Spleen (tissue), 7 donors: Measurements from ENCODE around the gene RPS6KC1.

Experiments used
- POLR2AphosphoS5 ChIP-seq, 3 donors: sonication (generic); formaldehyde crosslinking; IDR thresholded peaks; one replicate each; pipeline ENCODE4 v1.5.1; 2017; ENCODE audit warnings: antibody characterized with exemption in 3 of 3
- TF ChIP-seq, protein P1 (sequence below), 11 experiments: fragments of 200-600 bp in 7 of 11; fragments of 450-650 bp in 4 of 11; sonication (generic) in 4 of 11; IDR thresholded peaks in 8 of 11; conservative IDR thresholded peaks in 3 of 11; 1 replicate in 7 of 11; 2 replicates in 4 of 11; pipeline versions ENCODE4 v1.4.0 to v1.8.0; 2016 to 2021; ENCODE audit warnings: antibody characterized with exemption in 11 of 11, inconsistent platforms in 4 of 11, mild to moderate bottlenecking in 1 of 11
- donor health status: DM: no; HTN: no; CAD: no; lungs with moderate emphysema.
- donor health status: DM: no; HTN: no; CAD: no.
- donor health status: DM: no; HTN: no; CAD: no.

GRCh38 chr1:213211201-213211600 is 160.2 kb downstream of the RPS6KC1 start:
- TF ChIP-seq, protein P1, sequence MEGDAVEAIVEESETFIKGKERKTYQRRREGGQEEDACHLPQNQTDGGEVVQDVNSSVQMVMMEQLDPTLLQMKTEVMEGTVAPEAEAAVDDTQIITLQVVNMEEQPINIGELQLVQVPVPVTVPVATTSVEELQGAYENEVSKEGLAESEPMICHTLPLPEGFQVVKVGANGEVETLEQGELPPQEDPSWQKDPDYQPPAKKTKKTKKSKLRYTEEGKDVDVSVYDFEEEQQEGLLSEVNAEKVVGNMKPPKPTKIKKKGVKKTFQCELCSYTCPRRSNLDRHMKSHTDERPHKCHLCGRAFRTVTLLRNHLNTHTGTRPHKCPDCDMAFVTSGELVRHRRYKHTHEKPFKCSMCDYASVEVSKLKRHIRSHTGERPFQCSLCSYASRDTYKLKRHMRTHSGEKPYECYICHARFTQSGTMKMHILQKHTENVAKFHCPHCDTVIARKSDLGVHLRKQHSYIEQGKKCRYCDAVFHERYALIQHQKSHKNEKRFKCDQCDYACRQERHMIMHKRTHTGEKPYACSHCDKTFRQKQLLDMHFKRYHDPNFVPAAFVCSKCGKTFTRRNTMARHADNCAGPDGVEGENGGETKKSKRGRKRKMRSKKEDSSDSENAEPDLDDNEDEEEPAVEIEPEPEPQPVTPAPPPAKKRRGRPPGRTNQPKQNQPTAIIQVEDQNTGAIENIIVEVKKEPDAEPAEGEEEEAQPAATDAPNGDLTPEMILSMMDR (IDR thresholded peaks at IDR 0.05 in 8 of 11, conservative IDR thresholded peaks at IDR 0.05 in 3 of 11), result no peak
- TF ChIP-seq POLR2AphosphoS5 (IDR thresholded peaks at IDR 0.05), result no peak
